Stomach (tissue), 4 donors: ENCODE data around the gene PATZ1.
"Not testable (repeated sequence)": the region's sequence is repeated elsewhere in the genome, so short reads cannot be mapped to it uniquely, and the experiment has no call there.

Experiments used
- EP300 ChIP-seq: sonication (generic); formaldehyde crosslinking; IDR thresholded peaks from one replicate; pipeline ENCODE4 v1.6.1; 2017; ENCODE audit warnings: antibody characterized with exemption
- POLR2A ChIP-seq, 4 donors: fragments of 450-650 bp; IDR thresholded peaks; one replicate each; pipeline ENCODE4 v1.6.1; 2016; ENCODE audit warnings: antibody characterized with exemption in 4 of 4, control low read depth in 2 of 4, mild to moderate bottlenecking in 1 of 4, moderate library complexity in 1 of 4
- POLR2AphosphoS5 ChIP-seq, 3 donors: sonication (generic); formaldehyde crosslinking; IDR thresholded peaks; one replicate each; pipeline ENCODE4 v1.6.1; 2016; ENCODE audit warnings: antibody characterized with exemption in 3 of 3
- TF ChIP-seq, protein P1 (sequence below), 7 experiments: fragments of 450-650 bp in 4 of 7; fragments of 200-600 bp in 3 of 7; sonication (generic) in 3 of 7; IDR thresholded peaks; one replicate each; pipeline ENCODE4 v1.5.1; 2016 to 2019; ENCODE audit warnings: antibody characterized with exemption in 7 of 7, control low read depth in 2 of 7, mild to moderate bottlenecking in 1 of 7

DNA sequence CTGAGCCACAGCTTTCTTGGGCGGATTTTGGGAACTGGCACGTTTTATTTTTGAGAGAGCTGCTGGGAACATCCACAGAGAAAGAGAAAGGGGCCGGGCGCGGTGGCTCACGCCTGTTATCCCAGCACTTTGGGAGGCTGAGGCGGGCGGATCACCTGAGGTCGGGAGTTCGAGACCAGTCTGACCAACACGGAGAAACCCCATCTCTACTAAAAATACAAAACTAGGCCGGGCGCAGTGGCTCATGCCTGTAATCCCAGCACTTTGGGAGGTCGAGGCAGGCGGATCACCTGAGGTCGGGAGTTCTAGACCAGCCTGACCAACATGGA is 1.8 kb upstream of the PATZ1 start:
- not testable (repeated sequence) for TF ChIP-seq POLR2A (IDR thresholded peaks at IDR 0.05); POLR2AphosphoS5 (IDR thresholded peaks at IDR 0.05); EP300
- TF ChIP-seq, protein P1, sequence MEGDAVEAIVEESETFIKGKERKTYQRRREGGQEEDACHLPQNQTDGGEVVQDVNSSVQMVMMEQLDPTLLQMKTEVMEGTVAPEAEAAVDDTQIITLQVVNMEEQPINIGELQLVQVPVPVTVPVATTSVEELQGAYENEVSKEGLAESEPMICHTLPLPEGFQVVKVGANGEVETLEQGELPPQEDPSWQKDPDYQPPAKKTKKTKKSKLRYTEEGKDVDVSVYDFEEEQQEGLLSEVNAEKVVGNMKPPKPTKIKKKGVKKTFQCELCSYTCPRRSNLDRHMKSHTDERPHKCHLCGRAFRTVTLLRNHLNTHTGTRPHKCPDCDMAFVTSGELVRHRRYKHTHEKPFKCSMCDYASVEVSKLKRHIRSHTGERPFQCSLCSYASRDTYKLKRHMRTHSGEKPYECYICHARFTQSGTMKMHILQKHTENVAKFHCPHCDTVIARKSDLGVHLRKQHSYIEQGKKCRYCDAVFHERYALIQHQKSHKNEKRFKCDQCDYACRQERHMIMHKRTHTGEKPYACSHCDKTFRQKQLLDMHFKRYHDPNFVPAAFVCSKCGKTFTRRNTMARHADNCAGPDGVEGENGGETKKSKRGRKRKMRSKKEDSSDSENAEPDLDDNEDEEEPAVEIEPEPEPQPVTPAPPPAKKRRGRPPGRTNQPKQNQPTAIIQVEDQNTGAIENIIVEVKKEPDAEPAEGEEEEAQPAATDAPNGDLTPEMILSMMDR (IDR thresholded peaks at IDR 0.05) = not testable (repeated sequence)
